ENCODE results near the gene ACTR8.

DNA sequence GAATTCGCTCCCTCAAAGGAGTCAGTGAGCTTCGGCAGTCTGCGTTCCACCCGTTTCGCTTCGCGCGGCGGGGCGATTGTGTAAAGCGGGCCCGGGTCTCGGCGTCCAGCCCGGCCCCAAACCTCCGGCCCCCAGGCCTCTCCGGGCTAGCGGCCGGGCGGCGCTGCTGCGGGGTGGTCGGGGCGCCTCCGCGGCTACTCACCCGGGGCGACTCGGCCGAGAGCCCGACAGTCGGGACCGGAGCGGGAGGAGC is 36.1 kb downstream of the ACTR8 start:
- no peak for TF ChIP-seq GATA3 (IDR thresholded peaks at IDR 0.05; ENCODE audit: low read depth, low read length)
- no peak for TF ChIP-seq GATA2 (IDR thresholded peaks at IDR 0.05; ENCODE audit: low read depth, low read length)

All from SH-SY5Y (cell line).